HTR-8/SVneo (cell line): ENCODE data around the gene CORO2B.
A peak's percentile ranks its signal among the peaks of the same experiment; 100 is the strongest.
"Not testable (repeated sequence)": the region's sequence is repeated elsewhere in the genome, so short reads cannot be mapped to it uniquely, and the experiment has no call there.

Source experiments
- DNase-seq: peaks from one replicate; pipeline ENCODE4 v3.0.0; 2011; ENCODE audit warnings: low spot score, mixed read lengths; ENCODE audit not compliant: insufficient read length
- FAIRE-seq: peaks from 2 replicates; lab custom pipeline; 2011; peaks lifted over from hg19 to GRCh38; lab: Jason Lieb, UNC

Gene CORO2B

GRCh38 chr15:68735610-68736009 lies 156.8 kb downstream of the CORO2B start:
- FAIRE-seq (no peak), DNase-seq (no peak)

GRCh38 chr15:68739390-68740080 lies 160.7 kb downstream of the CORO2B start:
- FAIRE-seq (no peak), DNase-seq (no peak)

GRCh38 chr15:68743256-68743655 lies 164.5 kb downstream of the CORO2B start:
- FAIRE-seq (peak; percentile 4), DNase-seq (no peak)

GRCh38 chr15:68749365-68749764 lies 170.6 kb downstream of the CORO2B start:
- DNase-seq (no peak), FAIRE-seq (peak; percentile 52)

GRCh38 chr15:68749793-68750192 lies 171.0 kb downstream of the CORO2B start:
- FAIRE-seq = no peak
- no peak for DNase-seq

- DNase-seq (no peak), FAIRE-seq (no peak)
These were observed 172.8 kb downstream of the CORO2B start for GRCh38 chr15:68751622-68752021.

- no peak for DNase-seq
- no peak for FAIRE-seq
These were observed 176.9 kb downstream of the CORO2B start for GRCh38 chr15:68755731-68756130.

GRCh38 chr15:68759982-68760579 lies 181.3 kb downstream of the CORO2B start:
- FAIRE-seq, DNase-seq: not testable (repeated sequence)

GRCh38 chr15:68763063-68763462 lies 184.3 kb downstream of the CORO2B start:
- FAIRE-seq (no peak), DNase-seq (no peak)

- no peak for DNase-seq
- FAIRE-seq = no peak
These were observed 185.3 kb downstream of the CORO2B start for GRCh38 chr15:68764090-68764489.

GRCh38 chr15:68765602-68766368 lies 187.0 kb downstream of the CORO2B start:
- DNase-seq (no peak), FAIRE-seq (no peak)

GRCh38 chr15:68767833-68768232 lies 189.0 kb downstream of the CORO2B start:
- no peak for FAIRE-seq
- DNase-seq = no peak

- no peak for FAIRE-seq
- DNase-seq = no peak
These were observed 189.5 kb downstream of the CORO2B start for GRCh38 chr15:68768321-68768720.

- DNase-seq (no peak), FAIRE-seq (no peak)
These were observed 190.9 kb downstream of the CORO2B start for GRCh38 chr15:68769702-68770101.

GRCh38 chr15:68770216-68770615 lies 191.4 kb downstream of the CORO2B start:
- DNase-seq (no peak), FAIRE-seq (peak; percentile 13)

- DNase-seq (no peak), FAIRE-seq (no peak)
These were observed 194.2 kb downstream of the CORO2B start for GRCh38 chr15:68773036-68773435.

- DNase-seq (no peak), FAIRE-seq (no peak)
These were observed 195.3 kb downstream of the CORO2B start for GRCh38 chr15:68774120-68774519.

GRCh38 chr15:68774521-68775235 lies 195.9 kb downstream of the CORO2B start:
- FAIRE-seq = no peak
- no peak for DNase-seq

GRCh38 chr15:68775236-68775577 lies 196.4 kb downstream of the CORO2B start:
- DNase-seq (no peak), FAIRE-seq (no peak)

- FAIRE-seq (peak; percentile 65), DNase-seq (no peak)
These were observed 197.1 kb downstream of the CORO2B start for GRCh38 chr15:68775671-68776476.
